Natural killer cell treated with Interleukin-12 subunit alpha and Interleukin-12 subunit beta and Interleukin-15 and Interleukin-18, amount 100 ng/mL, for 72 hours (primary cell): Measurements from ENCODE around the gene TM2D3. TPM values are rescaled to one million over a fixed set of nuclear protein-coding genes. Genes with fewer than 3 reads are reported as not detected.

Experiments
- ATAC-seq, 2 donors: fragments of 150-1000 bp; cut with Tn5 transposase in 1 of 2; sonication (Bioruptor Pico), chemical (Tn5 transposase) in 1 of 2; 2 replicates each; pipeline ENCODE4 v1.10.0; 2021
- DNase-seq: peaks from one replicate; pipeline ENCODE4 v3.0.0; 2022; ENCODE audit warnings: low spot score
- H3K27ac Mint-ChIP-seq, 2 donors: 1 replicate in 1 of 2; 2 replicates in 1 of 2; pipeline ENCODE4 v1.8.0; 2022; ENCODE audit warnings: mixed read lengths in 2 of 2, mild to moderate bottlenecking in 1 of 2, moderate library complexity in 1 of 2
- H3K27me3 Mint-ChIP-seq, 2 donors: 1 replicate in 1 of 2; 2 replicates in 1 of 2; pipeline ENCODE4 v1.8.0; 2022; ENCODE audit warnings: mixed read lengths in 2 of 2
- H3K36me3 Mint-ChIP-seq: one replicate; pipeline ENCODE4 v1.8.0; 2022; ENCODE audit warnings: mixed read lengths
- H3K4me1 Mint-ChIP-seq, 2 donors: 1 replicate in 1 of 2; 2 replicates in 1 of 2; pipeline ENCODE4 v1.8.0; 2022; ENCODE audit warnings: low read depth in 2 of 2, mixed read lengths in 2 of 2, mild to moderate bottlenecking in 1 of 2
- H3K4me3 Mint-ChIP-seq: one replicate; pipeline ENCODE4 v1.8.0; 2022; ENCODE audit warnings: mixed read lengths
- H3K9me3 Mint-ChIP-seq: 2 replicates; pipeline ENCODE4 v1.8.0; 2022; ENCODE audit warnings: mixed read lengths
- total RNA-seq, 2 donors: library from RNA; stranded (reverse); gene quantifications; one replicate each; pipeline ENCODE4 v1.2.3, GENCODE V29; 2022

Gene TM2D3
- total RNA-seq, 2 donors from 2014 or later: 48.0 to 49.6 TPM

DNA sequence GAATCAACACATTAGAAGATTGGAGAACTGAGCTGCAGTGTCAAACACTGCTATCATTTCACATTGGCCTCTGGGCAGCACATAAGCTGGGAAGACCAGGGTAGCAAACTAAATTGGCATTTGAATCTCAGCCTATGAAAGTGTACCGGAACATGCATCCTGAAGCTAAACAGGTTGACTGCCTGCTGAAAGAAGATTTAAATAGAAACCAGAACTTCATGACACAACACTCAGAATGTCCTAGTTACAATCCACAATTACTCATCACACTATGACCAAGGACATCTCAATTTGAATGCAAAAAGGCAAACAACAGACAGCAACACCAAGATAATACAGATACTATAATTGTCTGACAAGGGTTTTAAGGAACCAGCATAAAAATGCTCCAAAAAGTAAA lies 26.2 kb downstream of the TM2D3 start:
- Mint-ChIP-seq H3K4me1 (peaks cover 21 to 36% of the 10 kb centered on the region in 2 donors), H3K4me3 (no peak overlapping the region), H3K27me3 (no peaks in the 10 kb centered on the region), H3K9me3 (no peaks in the 10 kb centered on the region), H3K36me3 (peaks cover 29% of the 10 kb centered on the region), H3K27ac (no peak overlapping the region)
- DNase-seq (no peak), ATAC-seq (no peak)

DNA sequence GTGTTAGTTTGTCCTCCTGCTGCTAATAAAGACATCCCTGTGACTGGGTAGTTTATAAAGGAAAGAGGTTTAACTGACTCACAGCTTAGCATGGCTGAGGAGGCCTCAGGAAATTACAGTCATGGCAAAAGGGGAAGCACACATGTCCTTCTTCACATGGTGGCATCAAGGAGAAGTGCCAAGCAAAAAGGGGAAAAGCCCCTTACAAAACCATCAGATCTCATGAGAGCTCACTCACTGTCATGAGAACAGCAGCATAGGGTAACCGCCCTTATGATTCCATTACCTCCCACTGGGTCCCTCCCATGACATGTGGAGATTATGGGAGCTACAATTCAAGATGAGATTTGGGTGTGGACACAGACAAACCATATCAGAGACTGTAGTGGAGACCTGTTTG lies 27.0 kb downstream of the TM2D3 start:
- H3K9me3 Mint-ChIP-seq: no peaks in the 10 kb centered on the region
- H3K4me3 Mint-ChIP-seq: no peak overlapping the region
- peaks cover 21 to 36% of the 10 kb centered on the region in 2 donors for H3K4me1 Mint-ChIP-seq
- H3K27me3 Mint-ChIP-seq: no peaks in the 10 kb centered on the region
- H3K27ac Mint-ChIP-seq: no peak overlapping the region
- H3K36me3 Mint-ChIP-seq: peaks cover 29% of the 10 kb centered on the region
- no peak for ATAC-seq
- DNase-seq: no peak

DNA sequence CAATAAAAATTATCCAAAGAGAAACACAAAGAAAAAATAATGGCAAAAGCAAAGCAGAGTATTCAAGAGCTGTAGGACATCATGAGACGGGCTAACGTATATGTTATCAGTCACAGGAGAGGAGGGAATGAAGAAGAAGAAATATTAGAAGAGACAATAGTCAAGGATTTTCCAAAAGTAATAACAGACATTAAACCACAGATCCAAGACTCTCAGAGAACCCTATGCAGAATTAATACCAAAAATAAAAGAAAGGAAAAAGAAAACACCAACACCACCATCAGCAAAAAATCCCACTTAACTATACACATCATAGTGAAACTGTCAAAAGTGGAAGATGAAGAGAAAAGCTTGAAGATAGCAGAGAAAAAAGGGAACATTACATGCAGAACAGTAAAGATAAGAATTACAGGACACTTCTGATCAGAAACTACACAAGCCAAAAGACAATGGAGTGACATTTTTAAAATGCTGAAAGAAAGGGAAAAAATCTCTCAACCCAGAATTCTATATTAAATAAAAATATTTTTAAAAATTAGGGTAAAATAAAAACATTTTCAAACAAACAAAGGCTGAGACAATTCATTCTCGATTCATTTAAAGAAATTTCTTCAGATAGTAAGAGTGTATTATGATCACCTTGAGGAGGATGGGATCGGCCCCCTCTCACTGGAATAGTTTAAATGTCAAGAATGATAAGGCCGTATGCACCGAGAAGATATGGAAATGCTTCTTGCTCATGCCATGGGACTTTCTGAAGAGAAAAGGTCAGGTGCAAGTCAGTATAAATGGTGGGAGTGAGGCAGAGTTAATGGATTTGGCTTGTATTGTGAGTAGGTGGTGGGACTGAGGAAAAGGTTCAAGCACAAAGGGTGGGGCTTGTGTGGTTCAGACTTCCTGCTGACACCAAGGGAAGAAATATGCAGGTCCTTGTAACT lies 28.5 kb downstream of the TM2D3 start:
- Mint-ChIP-seq H3K9me3 (no peaks in the 10 kb centered on the region), H3K36me3 (peaks cover 29% of the 10 kb centered on the region), H3K27me3 (no peaks in the 10 kb centered on the region), H3K27ac (no peak overlapping the region), H3K4me3 (no peak overlapping the region), H3K4me1 (peaks cover 21 to 36% of the 10 kb centered on the region in 2 donors)
- DNase-seq (no peak), ATAC-seq (no peak)

DNA sequence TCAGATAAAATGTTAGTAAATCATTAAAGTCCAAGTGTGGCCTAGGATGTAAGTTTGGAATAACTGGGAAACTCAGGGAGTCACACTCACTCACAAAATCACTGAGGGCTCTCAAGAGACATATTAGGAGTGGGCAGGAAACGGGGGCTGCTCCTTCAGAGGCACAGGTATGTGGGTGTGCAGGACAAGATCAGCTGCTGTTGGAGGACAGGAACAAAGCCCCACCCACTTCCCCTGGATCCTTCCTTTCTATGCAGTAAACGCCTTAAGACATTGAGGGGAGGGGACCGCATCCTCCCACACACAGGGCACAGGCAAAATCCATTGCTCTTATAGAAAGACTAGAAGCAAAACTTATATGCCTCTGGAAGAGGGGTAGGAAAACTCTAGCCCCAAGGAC lies 30.2 kb downstream of the TM2D3 start:
- Mint-ChIP-seq H3K27ac (no peak overlapping the region), H3K4me1 (peaks cover 21 to 36% of the 10 kb centered on the region in 2 donors), H3K27me3 (no peaks in the 10 kb centered on the region), H3K9me3 (no peaks in the 10 kb centered on the region), H3K36me3 (peaks cover 29% of the 10 kb centered on the region), H3K4me3 (no peak overlapping the region)
- ATAC-seq (no peak), DNase-seq (no peak)

DNA sequence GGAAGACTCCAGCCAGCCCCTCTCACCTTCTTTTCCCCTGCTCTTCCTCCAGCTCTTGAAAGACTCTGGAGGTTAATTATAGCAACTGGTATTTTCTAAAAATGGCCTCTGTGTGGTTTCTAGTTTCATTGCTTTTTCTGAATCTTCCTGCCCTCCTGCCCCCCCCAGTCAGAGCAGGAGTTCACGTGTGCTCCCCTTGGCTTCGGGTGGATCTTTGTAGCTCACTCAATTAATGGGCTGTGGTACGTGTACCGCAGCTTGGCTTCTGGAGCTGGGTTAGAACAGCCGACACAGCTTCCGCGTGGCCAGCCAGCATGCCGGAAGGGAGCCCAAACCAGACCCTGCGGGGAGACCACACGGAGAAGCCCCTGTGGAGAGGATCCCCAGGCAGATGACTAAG lies 31.5 kb downstream of the TM2D3 start:
- H3K9me3 Mint-ChIP-seq: no peaks in the 10 kb centered on the region
- no peak overlapping the region for H3K4me3 Mint-ChIP-seq
- no peaks in the 10 kb centered on the region for H3K27me3 Mint-ChIP-seq
- peaks cover 17 to 29% of the 10 kb centered on the region in 2 donors for H3K4me1 Mint-ChIP-seq
- DNase-seq: no peak
- H3K36me3 Mint-ChIP-seq: peaks cover 22% of the 10 kb centered on the region
- no peak overlapping the region for H3K27ac Mint-ChIP-seq
- no peak for ATAC-seq

DNA sequence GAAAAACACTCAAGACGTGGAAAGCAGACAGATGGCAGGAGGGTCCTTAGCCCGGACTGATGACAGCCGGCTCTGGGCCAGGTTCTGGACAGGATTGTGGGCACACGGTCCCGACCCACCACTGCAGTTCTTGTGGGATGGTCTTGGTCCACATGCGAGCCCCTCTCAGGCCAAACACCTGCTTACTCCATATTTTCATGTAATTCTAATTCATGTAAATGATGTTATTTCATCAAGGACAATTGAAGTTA lies 32.6 kb downstream of the TM2D3 start:
- DNase-seq: no peak
- no peak for ATAC-seq
- Mint-ChIP-seq H3K4me1 (peaks cover 14 to 23% of the 10 kb centered on the region in 2 donors), H3K36me3 (peaks cover 22% of the 10 kb centered on the region), H3K27me3 (no peaks in the 10 kb centered on the region), H3K9me3 (no peaks in the 10 kb centered on the region), H3K4me3 (no peak overlapping the region), H3K27ac (no peak overlapping the region)

DNA sequence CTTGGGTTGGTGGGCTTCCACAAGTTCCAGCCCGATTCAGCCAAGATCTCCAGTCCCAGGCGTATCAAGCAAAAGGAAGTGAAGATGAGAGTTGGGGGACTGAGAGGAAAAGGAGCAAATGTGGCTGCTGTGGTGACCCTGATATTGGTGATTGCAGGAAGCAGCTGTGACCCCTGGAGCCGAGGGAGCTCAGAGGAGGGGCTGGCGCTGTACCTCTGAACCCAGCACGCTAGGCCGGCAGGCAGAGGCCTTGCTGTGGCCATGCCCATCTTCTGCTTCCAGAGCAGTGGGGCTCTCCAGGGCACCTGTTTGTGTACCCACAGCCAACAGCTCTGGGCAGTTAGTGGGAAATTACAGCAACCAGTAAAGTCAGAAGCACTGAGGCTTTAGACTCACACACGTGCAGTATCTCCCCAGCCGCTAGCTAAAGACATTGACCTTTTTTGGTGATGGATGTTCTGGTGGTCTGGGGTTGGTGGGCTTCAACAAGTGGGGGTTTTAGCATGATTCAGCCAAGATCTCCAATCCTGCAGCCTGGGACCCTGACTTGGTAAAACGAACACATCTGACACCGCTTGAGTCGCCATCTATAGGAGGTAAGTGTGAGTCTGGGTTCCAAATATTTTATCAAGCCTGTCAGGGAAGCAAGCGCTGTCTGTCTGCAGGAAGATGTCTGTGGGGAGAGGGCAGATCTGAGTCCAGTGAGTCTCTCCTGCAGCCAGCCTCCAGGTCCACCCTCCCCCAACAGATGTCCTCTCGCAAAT lies 33.1 kb downstream of the TM2D3 start:
- H3K36me3 Mint-ChIP-seq: peaks cover 17% of the 10 kb centered on the region
- peaks cover 10 to 18% of the 10 kb centered on the region in 2 donors for H3K4me1 Mint-ChIP-seq
- H3K27me3 Mint-ChIP-seq: no peaks in the 10 kb centered on the region
- no peaks in the 10 kb centered on the region for H3K9me3 Mint-ChIP-seq
- DNase-seq (no peak), ATAC-seq (no peak)
- peak overlapping the region in 1 of 2 donors; percentile 43 for H3K27ac Mint-ChIP-seq
- H3K4me3 Mint-ChIP-seq: no peak overlapping the region

DNA sequence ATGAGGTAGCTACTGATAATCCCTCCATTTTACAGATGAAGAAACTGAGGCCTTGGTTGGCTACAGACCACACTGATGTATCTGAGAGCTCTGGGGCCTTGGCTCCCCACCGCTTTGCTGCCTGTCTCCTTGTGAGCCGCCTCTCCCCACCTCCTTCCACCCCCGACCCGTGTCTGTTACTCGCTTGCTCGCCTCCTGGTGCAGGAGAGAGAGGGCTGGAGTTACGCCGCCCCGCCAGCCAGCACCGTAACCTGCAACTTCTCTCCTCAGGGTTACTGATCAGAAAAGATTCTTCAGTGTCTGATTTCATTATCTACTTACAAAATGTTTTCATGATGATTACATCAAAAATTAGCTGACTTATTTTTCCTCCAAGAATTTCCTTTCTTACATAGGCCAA lies 34.1 kb downstream of the TM2D3 start:
- DNase-seq: no peak
- Mint-ChIP-seq H3K27me3 (no peaks in the 10 kb centered on the region), H3K9me3 (no peaks in the 10 kb centered on the region), H3K27ac (peak overlapping the region in 1 of 2 donors; percentile 43), H3K36me3 (peaks cover 7% of the 10 kb centered on the region), H3K4me3 (no peak overlapping the region), H3K4me1 (peaks cover 2 to 8% of the 10 kb centered on the region in 2 donors)
- no peak for ATAC-seq

DNA sequence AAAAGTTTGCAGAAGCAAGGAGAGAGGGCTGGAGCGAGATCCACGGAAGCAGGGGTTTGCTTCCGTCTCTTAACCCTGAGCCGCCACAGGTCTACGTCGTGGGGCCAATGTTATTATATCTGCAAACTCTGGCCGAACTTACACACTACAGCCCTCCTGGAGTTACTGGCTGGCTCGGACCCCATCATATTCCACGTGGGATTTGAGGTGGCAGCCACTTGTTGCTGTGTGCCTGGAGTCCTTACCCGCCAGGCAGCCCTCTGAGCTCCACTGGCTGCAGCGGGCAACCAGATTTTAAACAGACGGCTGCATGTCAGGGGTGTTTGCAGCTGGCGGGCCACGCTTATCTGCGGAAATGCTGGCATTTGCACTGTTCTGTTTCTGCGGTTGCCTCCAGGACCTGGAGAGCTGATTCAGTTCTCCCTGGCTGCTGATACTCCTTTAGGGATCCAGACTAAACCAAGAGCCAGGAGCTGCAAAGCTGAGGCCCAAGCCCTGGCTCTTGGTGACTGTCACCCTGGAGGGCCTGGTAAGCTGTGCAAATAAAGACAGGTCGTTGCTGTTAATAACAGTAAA lies 34.7 kb downstream of the TM2D3 start:
- H3K27me3 Mint-ChIP-seq: no peaks in the 10 kb centered on the region
- peaks cover 2 to 4% of the 10 kb centered on the region in 2 donors for H3K4me1 Mint-ChIP-seq
- H3K27ac Mint-ChIP-seq: no peak overlapping the region
- ATAC-seq (no peak), DNase-seq (no peak)
- H3K9me3 Mint-ChIP-seq: no peaks in the 10 kb centered on the region
- H3K36me3 Mint-ChIP-seq: peaks cover 4% of the 10 kb centered on the region
- no peak overlapping the region for H3K4me3 Mint-ChIP-seq

DNA sequence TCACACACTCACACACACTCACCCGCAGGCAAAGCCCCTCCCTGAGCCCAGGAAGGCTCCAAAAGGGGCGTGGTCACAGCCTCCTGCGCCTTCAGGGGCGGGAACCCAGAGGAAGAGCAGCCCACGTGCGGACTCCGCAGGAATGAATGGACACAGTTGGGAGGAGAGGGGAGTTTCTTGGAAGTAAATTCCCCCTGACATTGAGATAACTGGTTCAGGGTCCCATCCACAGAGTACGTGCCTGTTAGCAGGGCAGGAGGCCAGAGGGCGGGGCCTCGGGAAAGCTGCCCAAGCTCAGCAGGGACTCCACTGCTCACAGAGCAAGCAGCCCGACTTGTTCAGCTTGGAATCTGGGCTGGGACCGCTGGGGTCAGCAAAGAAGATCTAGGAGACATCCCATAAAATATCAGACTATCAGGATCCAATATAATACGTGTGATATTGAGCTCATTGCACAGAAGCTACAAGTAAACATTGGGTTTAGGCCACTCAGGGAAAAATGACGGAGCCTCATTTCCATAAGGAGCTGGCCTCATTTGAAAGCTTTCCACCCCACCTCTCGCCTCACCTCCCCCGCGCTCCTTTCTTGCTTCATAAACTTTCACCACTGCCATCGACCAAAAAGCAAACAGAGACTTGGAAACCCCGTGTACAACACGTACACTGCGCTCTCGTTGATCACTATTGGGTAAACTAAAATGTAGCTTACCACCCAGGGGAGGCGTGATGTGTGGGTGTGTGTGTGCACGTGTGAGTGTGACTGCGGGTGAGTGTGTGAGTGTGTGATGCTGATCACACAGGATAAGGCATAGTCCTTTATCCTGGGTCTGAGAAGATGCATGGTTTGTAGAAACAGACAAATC lies 36.0 kb downstream of the TM2D3 start:
- no peak overlapping the region for H3K4me3 Mint-ChIP-seq
- no peaks in the 10 kb centered on the region for H3K9me3 Mint-ChIP-seq
- ATAC-seq (no peak), DNase-seq (no peak)
- H3K4me1 Mint-ChIP-seq: no peaks in the 10 kb centered on the region
- H3K27ac Mint-ChIP-seq: no peak overlapping the region
- H3K36me3 Mint-ChIP-seq: no peaks in the 10 kb centered on the region
- H3K27me3 Mint-ChIP-seq: no peaks in the 10 kb centered on the region

DNA sequence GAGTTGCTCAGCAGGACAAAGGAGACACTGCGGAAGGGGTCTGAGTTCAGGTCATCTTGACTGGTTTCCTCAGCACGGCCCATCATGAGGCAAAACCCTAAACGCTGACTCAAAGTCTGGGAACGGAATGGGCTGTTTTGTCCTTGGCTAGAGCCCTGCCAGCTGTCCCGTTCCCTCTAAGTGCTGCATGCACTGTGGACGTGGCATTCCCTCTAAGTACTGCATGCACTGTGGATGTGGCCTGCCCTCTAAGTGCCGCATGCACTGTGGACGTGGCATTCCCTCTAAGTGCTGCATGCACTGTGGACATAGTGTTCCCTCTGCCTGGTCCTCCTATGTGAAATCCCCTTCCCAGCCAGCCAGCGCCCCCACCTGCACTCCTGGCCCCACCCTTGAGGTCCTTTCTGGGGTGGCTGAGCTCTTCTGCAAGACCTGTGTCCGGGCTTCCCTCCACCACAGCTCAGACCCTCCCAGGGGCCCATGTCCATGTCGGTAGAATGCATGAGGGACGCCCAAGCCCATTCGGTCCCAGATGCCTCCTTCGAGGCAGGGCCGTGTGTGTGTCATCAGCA lies 36.7 kb downstream of the TM2D3 start:
- Mint-ChIP-seq H3K27ac (no peak overlapping the region), H3K27me3 (no peaks in the 10 kb centered on the region), H3K9me3 (no peaks in the 10 kb centered on the region), H3K4me3 (no peak overlapping the region), H3K4me1 (no peaks in the 10 kb centered on the region), H3K36me3 (no peaks in the 10 kb centered on the region)
- ATAC-seq (peak in 1 of 2 donors; percentile 29), DNase-seq (no peak)

DNA sequence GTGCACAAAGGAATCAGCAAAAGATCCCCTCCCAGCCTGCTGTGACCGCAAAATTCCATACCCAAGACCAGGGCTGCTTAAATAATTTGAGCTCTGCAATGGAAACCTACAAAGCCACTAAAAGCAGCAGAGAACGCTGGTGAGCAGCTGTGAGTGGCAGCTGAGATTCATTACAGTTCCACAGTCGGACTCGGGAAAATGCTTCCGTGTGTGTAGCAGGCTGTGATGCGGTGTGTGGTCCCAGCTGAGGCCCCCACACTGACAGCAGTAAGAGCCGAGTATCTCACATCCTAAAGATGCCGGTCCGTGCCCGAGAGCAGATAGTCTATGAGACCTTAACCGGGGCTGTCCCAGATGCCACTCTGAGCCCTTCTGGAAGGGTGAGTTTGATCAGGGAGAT lies 37.4 kb downstream of the TM2D3 start:
- no peaks in the 10 kb centered on the region for H3K4me1 Mint-ChIP-seq

DNA sequence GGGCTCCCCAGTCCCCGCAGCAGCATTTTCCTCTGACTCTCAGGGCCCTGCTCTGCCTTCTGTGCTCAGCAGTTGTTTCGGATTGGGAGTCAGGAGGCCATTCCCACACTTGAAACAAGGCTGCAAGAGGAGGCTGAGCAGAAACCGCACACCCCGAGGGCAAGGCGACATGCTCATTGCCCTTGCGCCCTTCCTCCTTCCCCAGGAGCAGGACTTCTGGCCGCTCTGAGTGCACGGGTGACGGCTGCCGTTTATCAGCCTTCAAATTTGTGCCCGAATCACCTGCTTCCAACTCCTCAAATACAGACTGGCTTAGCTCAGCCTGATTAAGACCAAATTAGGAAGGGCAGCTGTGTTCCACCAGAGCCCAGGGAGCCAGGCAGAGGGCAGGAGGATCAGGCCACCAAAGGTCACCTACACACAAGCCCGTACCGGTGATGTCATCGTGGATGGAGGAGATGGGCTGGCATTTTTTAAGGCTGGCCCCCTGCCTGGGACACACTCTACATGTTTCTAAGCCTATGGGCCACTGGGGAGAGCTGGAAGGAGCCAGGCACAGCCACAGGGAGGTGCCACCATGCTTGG lies 38.1 kb downstream of the TM2D3 start:
- no peak for DNase-seq
- no peaks in the 10 kb centered on the region for H3K27me3 Mint-ChIP-seq
- no peak overlapping the region for H3K4me3 Mint-ChIP-seq
- H3K9me3 Mint-ChIP-seq: no peaks in the 10 kb centered on the region
- no peak for ATAC-seq
- H3K27ac Mint-ChIP-seq: no peak overlapping the region
- H3K36me3 Mint-ChIP-seq: no peaks in the 10 kb centered on the region
- no peaks in the 10 kb centered on the region for H3K4me1 Mint-ChIP-seq

More for the DNA sequence above, 37.4 kb downstream of the TM2D3 start:
- H3K4me3 Mint-ChIP-seq: no peak overlapping the region
- H3K9me3 Mint-ChIP-seq: no peaks in the 10 kb centered on the region
- DNase-seq (no peak), ATAC-seq (no peak)
- H3K27ac Mint-ChIP-seq: no peak overlapping the region
- no peaks in the 10 kb centered on the region for H3K27me3 Mint-ChIP-seq
- H3K36me3 Mint-ChIP-seq: no peaks in the 10 kb centered on the region
